Airway epithelial cell (primary cell): ENCODE measurements around the gene STPG3. TPM values are rescaled to one million over a fixed set of nuclear protein-coding genes. Genes with fewer than 3 reads are reported as not detected.

Experiments used
- total RNA-seq: library from RNA; depleted of rRNA; stranded (reverse); fragments of >200 nt; gene quantifications from 2 replicates; pipeline ENCODE4 v1.2.3, GENCODE V29; 2015

Gene STPG3
- not detected in 2 replicates for total RNA-seq

GRCh38 chr9:137251194-137251461, at the start of gene STPG3:
Gene STPG3 (plus strand): TSS chr9:137251286. CDS start chr9:137251287, 1 bp downstream.

GRCh38 chr9:137205126-137206069, 45.7 kb upstream of the STPG3 start, which contains the start of the genes NDOR1 and TMEM203:
Gene NDOR1 (plus strand): TSS chr9:137205700. CDS start chr9:137205778, 78 bp downstream.
Gene TMEM203 (minus strand): TSS chr9:137205648. CDS start chr9:137205414, 234 bp downstream.

GRCh38 chr9:137222190-137223077, 28.7 kb upstream of the STPG3 start, which contains the start of gene RNF208:
Gene RNF208 (minus strand): TSS chr9:137222240. CDS start chr9:137221212, 1,028 bp downstream.

GRCh38 chr9:137224830-137225694, 26.0 kb upstream of the STPG3 start, which contains the start of gene CYSRT1:
Gene CYSRT1 (plus strand): TSS chr9:137225174. CDS start chr9:137225622, 448 bp downstream.

GRCh38 chr9:137227054-137227852, 23.8 kb upstream of the STPG3 start, which contains the start of gene RNF224:
Gene RNF224 (plus strand): TSS chr9:137227502. CDS start chr9:137228336, 834 bp downstream.

GRCh38 chr9:137230705-137231371, 20.2 kb upstream of the STPG3 start, which contains the start of gene SLC34A3:
Gene SLC34A3 (plus strand): TSS chr9:137230901. CDS start chr9:137231703, 802 bp downstream.

GRCh38 chr9:137240841-137241489, 10.1 kb upstream of the STPG3 start, which contains the start of gene TUBB4B:
Gene TUBB4B (plus strand): TSS chr9:137241287. CDS start chr9:137241361, 74 bp downstream.

GRCh38 chr9:137254624-137255447, 3.8 kb downstream of the STPG3 start, which contains the start of gene NELFB:
Gene NELFB (plus strand): TSS chr9:137255327.

GRCh38 chr9:137277329-137278041, 26.4 kb downstream of the STPG3 start, which contains the start of gene TOR4A:
Gene TOR4A (plus strand): TSS chr9:137277726. CDS start chr9:137278690, 964 bp downstream.

GRCh38 chr9:137302118-137302448, 51.0 kb downstream of the STPG3 start, which contains the start of gene NRARP:
Gene NRARP (minus strand): TSS chr9:137302271. CDS start chr9:137301928, 343 bp downstream.

Other genes with a start within 250 kb of the STPG3 start
- gene ABCA2, start 223.0 kb upstream of the STPG3 start, total RNA-seq = 11.9 and 15.6 TPM in 2 replicates
- gene FUT7, start 219.2 kb upstream of the STPG3 start, total RNA-seq = not detected in 2 replicates
- gene NPDC1, start 205.1 kb upstream of the STPG3 start, total RNA-seq = 36.7 and 39.0 TPM in 2 replicates
- gene ENTPD2, start 197.2 kb upstream of the STPG3 start, total RNA-seq = 1.1 and 1.4 TPM in 2 replicates
- gene SAPCD2, start 180.7 kb upstream of the STPG3 start, total RNA-seq = 31.6 and 31.9 TPM in 2 replicates
- gene UAP1L1, start 173.8 kb upstream of the STPG3 start, total RNA-seq = 2.7 and 4.0 TPM in 2 replicates
- 59.0 and 62.8 TPM in 2 replicates for gene MAN1B1, start 164.3 kb upstream of the STPG3 start, total RNA-seq
- 52.1 and 52.4 TPM in 2 replicates for gene DPP7, start 136.6 kb upstream of the STPG3 start, total RNA-seq
- gene GRIN1, start 112.1 kb upstream of the STPG3 start, total RNA-seq = 0.14 and 0.42 TPM in 2 replicates
- gene LRRC26, start 81.2 kb upstream of the STPG3 start, total RNA-seq = 0.35 and 0.70 TPM in 2 replicates
- gene TMEM210, start 79.2 kb upstream of the STPG3 start, total RNA-seq = not detected in 2 replicates
- 14.7 and 15.9 TPM in 2 replicates for gene ANAPC2, start 62.7 kb upstream of the STPG3 start, total RNA-seq
- gene SSNA1, start 62.6 kb upstream of the STPG3 start, total RNA-seq = 119 and 122 TPM in 2 replicates
- gene TPRN, start 50.5 kb upstream of the STPG3 start, total RNA-seq = 11.4 and 12.5 TPM in 2 replicates
- gene TMEM203, start 45.6 kb upstream of the STPG3 start, total RNA-seq = 38.4 and 43.2 TPM in 2 replicates
- 9.2 and 12.6 TPM in 2 replicates for gene NDOR1, start 45.6 kb upstream of the STPG3 start, total RNA-seq
- 0.70 and 1.5 TPM in 2 replicates for gene RNF208, start 29.0 kb upstream of the STPG3 start, total RNA-seq
- gene CYSRT1, start 26.1 kb upstream of the STPG3 start, total RNA-seq = 17.3 and 19.3 TPM in 2 replicates
- gene RNF224, start 23.8 kb upstream of the STPG3 start, total RNA-seq = 0.35 and 0.70 TPM in 2 replicates
- gene SLC34A3, start 20.4 kb upstream of the STPG3 start, total RNA-seq = 0.14 TPM in 1 of 2 replicates, not detected in the other
- 738 and 813 TPM in 2 replicates for gene TUBB4B, start 10.0 kb upstream of the STPG3 start, total RNA-seq
- 47.5 and 54.2 TPM in 2 replicates for gene NELFB, start 4.0 kb downstream of the STPG3 start, total RNA-seq
- 44.0 and 48.1 TPM in 2 replicates for gene TOR4A, start 26.4 kb downstream of the STPG3 start, total RNA-seq
- 14.6 and 30.0 TPM in 2 replicates for gene NRARP, start 51.0 kb downstream of the STPG3 start, total RNA-seq
- gene EXD3, start 171.9 kb downstream of the STPG3 start, total RNA-seq = 9.1 and 14.1 TPM in 2 replicates
- 0.65 and 0.92 TPM in 2 replicates for gene NOXA1, start 172.1 kb downstream of the STPG3 start, total RNA-seq
- not detected in 2 replicates for gene ENTPD8, start 190.1 kb downstream of the STPG3 start, total RNA-seq
- gene NSMF, start 208.0 kb downstream of the STPG3 start, total RNA-seq = 43.3 and 48.4 TPM in 2 replicates